WERI-Rb-1 (cell line): ENCODE data around the gene PPIE.

ENCODE experiments used
- DNase-seq: peaks from one replicate; pipeline ENCODE4 v3.0.0-alpha.2; 2020
- H3K27ac ChIP-seq: fragments of 250-450 bp; sonication (Bioruptor Pico); 2 replicates; pipeline ENCODE4 v1.5.1; 2020; ENCODE audit warnings: mild to moderate bottlenecking, moderate library complexity
- H3K27me3 ChIP-seq: fragments of 250-450 bp; sonication (Bioruptor Pico); 2 replicates; pipeline ENCODE4 v1.5.1; 2021; ENCODE audit warnings: mild to moderate bottlenecking, low read depth, moderate library complexity; ENCODE audit not compliant: insufficient read depth, severe bottlenecking
- H3K36me3 ChIP-seq: fragments of 250-450 bp; sonication (Bioruptor Pico); 2 replicates; pipeline ENCODE4 v1.5.1; 2020; ENCODE audit warnings: mild to moderate bottlenecking, moderate library complexity
- H3K4me3 ChIP-seq: 2 replicates; pipeline ENCODE4 v1.5.1; 2011; ENCODE audit warnings: low read depth, mild to moderate bottlenecking, control low read depth, low read length
- H3K9me3 ChIP-seq: fragments of 250-450 bp; sonication (Bioruptor Pico); 2 replicates; pipeline ENCODE4 v1.5.1; 2021; ENCODE audit warnings: mild to moderate bottlenecking, moderate library complexity; ENCODE audit not compliant: severe bottlenecking
- TF ChIP-seq, protein P1 (sequence below): IDR thresholded peaks from 2 replicates; pipeline ENCODE4 v1.5.1; 2011; ENCODE audit warnings: low read depth, mild to moderate bottlenecking, control low read depth, inconsistent platforms, low read length

Gene PPIE

DNA sequence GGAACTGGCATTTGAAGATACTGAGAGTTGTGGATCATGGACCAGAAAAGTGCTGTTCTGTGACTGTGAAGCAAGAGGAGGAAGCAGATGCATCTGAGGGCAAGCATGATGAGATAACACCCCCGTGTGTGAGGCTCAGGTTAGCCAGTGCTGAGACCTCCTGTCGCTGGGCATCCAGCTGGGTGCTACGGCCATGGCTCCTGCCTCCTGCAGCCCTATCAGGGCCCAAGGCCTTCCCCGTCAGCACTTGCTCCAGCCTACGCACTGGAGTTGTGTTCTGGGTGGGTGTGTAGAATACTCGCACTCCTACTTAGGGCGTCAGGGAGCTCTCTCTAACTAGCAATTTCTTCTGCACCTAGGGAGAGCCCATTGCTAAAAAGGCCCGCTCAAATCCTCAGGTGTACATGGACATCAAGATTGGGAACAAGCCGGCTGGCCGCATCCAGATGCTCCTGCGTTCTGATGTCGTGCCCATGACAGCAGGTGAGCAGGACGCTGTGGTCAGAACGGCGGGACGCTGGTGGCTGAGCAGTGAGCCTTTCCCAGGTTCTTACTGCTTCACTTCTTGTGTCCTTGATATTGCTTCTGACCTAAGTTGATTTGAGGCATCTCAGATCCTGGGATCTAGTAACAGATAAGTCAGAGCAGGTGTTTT is 6.5 kb downstream of the PPIE start:
- peaks cover 73% of the 10 kb centered on the region for H3K36me3 ChIP-seq
- H3K27ac ChIP-seq = no peak overlapping the region

DNA sequence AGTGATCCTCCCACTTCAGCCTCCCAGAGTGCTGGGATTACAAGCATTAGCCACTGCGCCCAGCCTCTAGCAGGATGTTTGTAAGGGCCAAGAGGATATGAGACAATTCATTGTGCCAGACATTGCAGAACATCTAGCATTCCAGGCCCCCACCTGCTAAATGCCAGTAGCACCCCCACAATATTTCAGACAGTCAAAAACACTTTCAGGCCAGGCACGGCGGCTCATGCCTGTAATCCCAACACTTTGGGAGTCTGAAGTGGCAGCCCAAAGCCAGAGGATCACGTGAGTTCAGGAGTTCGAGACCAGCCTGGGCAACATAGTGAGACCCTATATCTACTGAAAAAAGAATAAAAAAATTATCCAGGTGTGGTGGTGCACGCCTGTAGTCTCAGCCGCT is 12.9 kb downstream of the PPIE start:
- Histone ChIP-seq H3K36me3 (peaks cover 87% of the 10 kb centered on the region), H3K27me3 (no peaks in the 10 kb centered on the region), H3K9me3 (no peaks in the 10 kb centered on the region), H3K27ac (no peak overlapping the region), H3K4me3 (no peak overlapping the region)
- DNase-seq = no peak
- TF ChIP-seq, protein P1, sequence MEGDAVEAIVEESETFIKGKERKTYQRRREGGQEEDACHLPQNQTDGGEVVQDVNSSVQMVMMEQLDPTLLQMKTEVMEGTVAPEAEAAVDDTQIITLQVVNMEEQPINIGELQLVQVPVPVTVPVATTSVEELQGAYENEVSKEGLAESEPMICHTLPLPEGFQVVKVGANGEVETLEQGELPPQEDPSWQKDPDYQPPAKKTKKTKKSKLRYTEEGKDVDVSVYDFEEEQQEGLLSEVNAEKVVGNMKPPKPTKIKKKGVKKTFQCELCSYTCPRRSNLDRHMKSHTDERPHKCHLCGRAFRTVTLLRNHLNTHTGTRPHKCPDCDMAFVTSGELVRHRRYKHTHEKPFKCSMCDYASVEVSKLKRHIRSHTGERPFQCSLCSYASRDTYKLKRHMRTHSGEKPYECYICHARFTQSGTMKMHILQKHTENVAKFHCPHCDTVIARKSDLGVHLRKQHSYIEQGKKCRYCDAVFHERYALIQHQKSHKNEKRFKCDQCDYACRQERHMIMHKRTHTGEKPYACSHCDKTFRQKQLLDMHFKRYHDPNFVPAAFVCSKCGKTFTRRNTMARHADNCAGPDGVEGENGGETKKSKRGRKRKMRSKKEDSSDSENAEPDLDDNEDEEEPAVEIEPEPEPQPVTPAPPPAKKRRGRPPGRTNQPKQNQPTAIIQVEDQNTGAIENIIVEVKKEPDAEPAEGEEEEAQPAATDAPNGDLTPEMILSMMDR = no peak

More for the DNA sequence above, 6.5 kb downstream of the PPIE start:
- Histone ChIP-seq H3K4me3 (no peak overlapping the region), H3K9me3 (no peaks in the 10 kb centered on the region), H3K27me3 (no peaks in the 10 kb centered on the region)
- no peak for DNase-seq
- TF ChIP-seq, protein P1 = no peak

DNA sequence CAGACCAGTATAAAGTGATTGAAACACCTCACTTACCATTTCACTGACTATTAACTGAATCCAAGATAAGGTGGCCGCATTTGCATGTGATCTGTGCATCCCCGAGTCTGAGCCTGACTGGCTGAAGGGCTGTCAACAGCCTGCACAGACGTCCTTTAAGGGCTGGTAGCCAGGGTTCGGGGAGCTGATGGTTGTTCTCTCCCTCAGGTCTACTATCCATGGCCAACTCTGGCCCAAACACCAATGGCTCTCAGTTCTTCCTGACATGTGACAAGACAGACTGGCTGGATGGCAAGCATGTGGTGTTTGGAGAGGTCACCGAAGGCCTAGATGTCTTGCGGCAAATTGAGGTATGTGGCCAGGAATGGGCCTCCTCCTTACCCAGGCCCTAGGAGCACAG is 14.0 kb downstream of the PPIE start:
- no peak overlapping the region for H3K4me3 ChIP-seq
- no peak overlapping the region for H3K27ac ChIP-seq
- H3K27me3 ChIP-seq = no peaks in the 10 kb centered on the region
- no peaks in the 10 kb centered on the region for H3K9me3 ChIP-seq
- peaks cover 89% of the 10 kb centered on the region for H3K36me3 ChIP-seq
- TF ChIP-seq, protein P1 = no peak
- DNase-seq = no peak

DNA sequence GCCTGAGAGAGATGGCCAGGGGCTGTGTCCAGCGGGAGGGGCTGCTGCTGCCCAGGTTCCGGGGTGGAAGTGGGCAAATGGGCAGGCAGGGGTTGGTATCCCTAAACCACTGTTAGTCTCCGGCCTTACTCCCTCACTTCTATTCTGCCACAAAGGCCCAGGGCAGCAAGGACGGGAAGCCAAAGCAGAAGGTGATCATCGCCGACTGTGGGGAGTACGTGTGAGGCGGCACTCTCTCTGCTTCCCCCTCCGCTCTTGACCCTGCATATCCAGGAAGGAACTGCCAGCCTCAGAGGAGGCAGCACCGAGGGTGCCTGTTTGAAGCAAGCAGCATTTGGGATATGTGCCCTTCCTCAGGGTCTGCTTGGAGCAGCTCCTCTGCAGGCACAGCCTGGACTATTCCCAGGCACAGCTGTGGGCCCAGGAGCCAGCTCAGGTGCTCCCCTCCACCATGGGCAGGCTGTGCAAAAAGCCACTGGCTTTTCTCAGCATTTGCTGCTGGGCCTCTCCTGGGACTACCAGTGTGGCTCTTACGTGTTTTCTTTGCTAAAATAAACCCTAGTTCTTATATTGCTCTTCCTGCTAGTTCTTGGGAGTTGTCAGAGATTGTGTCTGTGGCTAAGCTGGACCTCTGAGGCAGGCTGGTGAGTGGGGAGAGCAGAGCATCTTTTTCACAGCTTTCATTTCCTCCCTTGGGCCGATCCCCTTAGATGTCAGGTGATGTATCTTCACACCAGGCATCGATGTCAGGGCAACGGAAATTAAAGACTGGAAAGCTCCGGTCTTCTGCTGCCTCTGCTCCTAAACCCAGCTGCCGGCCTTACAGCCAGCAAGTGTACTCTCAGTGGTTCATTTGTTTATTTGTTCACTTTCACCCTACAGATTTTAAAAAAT is 14.7 kb downstream of the PPIE start:
- Histone ChIP-seq H3K4me3 (no peak overlapping the region), H3K27me3 (no peaks in the 10 kb centered on the region), H3K36me3 (peaks cover 89% of the 10 kb centered on the region), H3K9me3 (no peaks in the 10 kb centered on the region), H3K27ac (no peak overlapping the region)
- no peak for DNase-seq
- TF ChIP-seq, protein P1 = no peak

DNA sequence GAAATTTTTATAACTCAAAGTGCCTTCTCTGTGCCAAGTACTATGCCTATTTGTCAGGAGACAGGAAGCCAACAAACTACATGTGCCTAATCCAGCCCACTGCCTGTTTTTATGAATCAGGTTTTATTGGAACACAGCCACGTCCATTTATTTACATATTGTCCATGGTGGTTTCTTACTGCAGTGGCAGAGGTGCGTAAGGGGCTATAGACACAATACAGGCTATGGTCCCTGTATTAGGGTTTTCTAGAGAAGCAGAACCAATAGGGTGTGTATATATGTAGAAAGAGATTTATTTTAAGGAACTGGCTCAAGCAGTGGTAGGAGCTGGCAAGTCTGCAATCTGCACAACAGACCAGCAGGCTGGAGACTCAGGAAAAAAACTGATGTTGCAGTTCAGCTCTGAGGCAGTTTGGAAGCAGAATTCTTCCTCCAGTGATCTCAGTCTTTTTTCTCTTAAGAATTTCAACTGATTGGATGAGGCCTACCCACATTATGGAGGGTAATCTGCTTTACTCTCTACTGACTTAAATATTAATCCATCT is 15.4 kb downstream of the PPIE start:
- Histone ChIP-seq H3K27ac (no peak overlapping the region), H3K9me3 (no peaks in the 10 kb centered on the region), H3K36me3 (peaks cover 82% of the 10 kb centered on the region), H3K27me3 (no peaks in the 10 kb centered on the region), H3K4me3 (no peak overlapping the region)
- TF ChIP-seq, protein P1 = no peak
- DNase-seq = no peak
